HAP-1 (cell line): Measurements from ENCODE around the gene SUFU.
A peak's percentile ranks its signal among the peaks of the same experiment; 100 is the strongest.
"Not testable (repeated sequence)": the region's sequence is repeated elsewhere in the genome, so short reads cannot be mapped to it uniquely, and the experiment has no call there.

Experiments
- DNase-seq, 2 experiments: peaks; one replicate each; pipeline ENCODE4 v3.0.0-alpha.2; 2016 to 2020; ENCODE audit warnings: low spot score in 2 of 2
- H3K27me3 ChIP-seq: fragments of 250-450 bp; sonication (Bioruptor Pico); 2 replicates; pipeline ENCODE4 v1.5.1; 2020; ENCODE audit warnings: low read depth, mild to moderate bottlenecking, moderate library complexity
- H3K36me3 ChIP-seq: fragments of 250-450 bp; sonication (Bioruptor Pico); replicated peaks from 2 replicates; pipeline ENCODE4 v1.5.1; 2020; ENCODE audit warnings: mild to moderate bottlenecking
- H3K4me1 ChIP-seq: fragments of 250-450 bp; sonication (Bioruptor Pico); 2 replicates; pipeline ENCODE4 v1.5.1; 2020; ENCODE audit warnings: mild to moderate bottlenecking
- H3K4me3 ChIP-seq: fragments of 250-450 bp; sonication (Bioruptor Pico); 2 replicates; pipeline ENCODE4 v1.5.1; 2020; ENCODE audit warnings: mild to moderate bottlenecking, moderate library complexity
- H3K9me3 ChIP-seq: fragments of 250-450 bp; sonication (Bioruptor Pico); 2 replicates; pipeline ENCODE4 v1.5.1; 2020; ENCODE audit warnings: mild to moderate bottlenecking, moderate library complexity
- in situ Hi-C: fragments of 300-500 bp; cut with MboI; formaldehyde crosslinking; loops from 3 replicates; pipeline ENCODE4 v1.14.3; 2020; ENCODE audit warnings: low sequenced_read_pairs, inconsistent platforms, mixed read lengths

The SUFU gene

DNA sequence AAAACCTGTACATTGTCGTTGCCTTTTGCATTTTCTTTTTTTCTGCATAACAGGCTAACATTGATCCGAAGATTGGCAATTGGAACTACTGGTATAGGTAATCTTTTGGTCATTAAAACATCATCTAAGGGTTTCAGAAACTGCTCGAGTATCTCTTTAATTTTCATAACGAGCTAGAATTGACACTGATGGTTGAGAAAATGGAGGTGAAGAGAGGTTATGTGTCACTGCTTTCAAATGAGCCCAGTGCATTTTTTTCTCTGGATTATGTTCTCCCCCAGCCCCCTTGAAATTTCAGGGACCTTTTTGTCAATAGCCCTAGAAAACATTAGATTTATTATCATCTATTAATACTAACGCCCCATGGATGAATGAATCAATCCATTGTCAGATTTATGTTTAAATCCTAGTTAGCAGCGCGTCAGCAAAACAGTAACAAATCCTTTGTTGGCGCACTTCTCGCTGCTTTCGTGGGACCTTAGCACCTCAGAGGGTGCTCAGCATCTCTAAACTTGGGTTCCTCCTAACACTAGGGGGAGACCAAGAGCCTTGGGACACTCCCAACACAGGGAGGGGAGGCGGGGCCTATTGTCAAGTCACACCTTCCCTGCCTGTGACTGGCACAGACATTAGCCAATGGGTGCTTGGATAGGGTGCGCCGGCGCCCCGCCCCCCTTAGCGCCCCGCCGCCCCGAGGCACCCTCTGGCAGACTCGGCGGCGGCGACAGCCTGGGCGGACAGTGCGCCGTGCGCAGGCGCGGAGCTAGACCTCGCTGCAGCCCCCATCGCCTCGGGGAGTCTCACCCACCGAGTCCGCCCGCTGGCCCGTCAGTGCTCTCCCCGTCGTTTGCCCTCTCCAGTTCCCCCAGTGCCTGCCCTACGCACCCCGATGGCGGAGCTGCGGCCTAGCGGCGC, at the start of gene SUFU:
Gene SUFU (plus strand): TSS at position 709 of the 915 bp plus-strand sequence. CDS start 181 bp downstream, at position 890.
- peak within 1 kb of the TSS; percentile 86 for H3K4me3 ChIP-seq
- no peaks in the 10 kb centered on the region for H3K9me3 ChIP-seq
- in situ Hi-C loops, result no loop called here
- no peaks in the 10 kb centered on the region for H3K36me3 ChIP-seq
- H3K4me1 ChIP-seq, result peaks cover 4% of the 10 kb centered on the region; the same call in 1 of the 2 replicates
- no peaks in the 10 kb centered on the region for H3K27me3 ChIP-seq
- peak; percentile 99 for DNase-seq

DNA sequence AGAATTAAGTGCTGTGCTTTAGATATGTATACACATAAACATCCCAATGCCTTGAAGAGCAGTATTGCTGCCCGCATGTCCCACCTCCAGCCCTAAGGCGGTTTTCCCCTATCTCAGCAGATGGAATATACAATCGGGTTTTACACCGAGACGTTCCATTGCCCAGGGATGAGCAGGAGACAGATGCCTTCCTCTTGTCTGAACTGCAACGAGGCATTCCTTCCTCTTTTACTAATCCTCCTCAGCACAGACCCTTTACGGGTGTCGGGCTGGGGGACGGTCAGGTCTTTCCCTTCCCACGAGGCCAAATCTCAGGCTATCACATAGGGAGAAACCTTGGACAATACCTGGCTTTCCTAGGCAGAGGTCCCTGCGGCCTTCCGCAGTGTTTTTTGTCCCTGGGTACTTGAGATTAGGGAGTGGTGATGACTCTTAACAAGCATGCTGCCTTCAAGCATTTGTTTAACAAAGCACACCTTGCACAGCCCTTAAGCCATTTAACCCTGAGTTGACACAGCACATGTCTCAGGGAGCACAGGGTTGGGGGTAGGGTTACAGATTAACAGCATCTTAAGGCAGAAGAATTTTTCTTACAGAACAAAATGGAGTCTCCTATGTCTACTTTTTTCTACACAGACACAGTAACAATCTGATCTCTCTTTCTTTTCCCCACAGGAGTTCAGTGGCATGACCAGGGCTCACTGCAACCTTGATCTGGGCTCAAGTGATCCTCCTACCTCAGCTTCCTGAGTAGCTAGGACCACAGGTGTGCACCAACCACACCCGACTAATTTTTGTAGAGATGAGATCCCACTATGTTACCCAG, 48.9 kb upstream of the SUFU start:
- DNase-seq, in situ Hi-C loops, H3K9me3 ChIP-seq, H3K27me3 ChIP-seq, H3K4me3 ChIP-seq: not testable (repeated sequence)
- Histone ChIP-seq H3K36me3 (peaks cover 38% of the 10 kb centered on the region), H3K4me1 (peaks cover 15% of the 10 kb centered on the region)

DNA sequence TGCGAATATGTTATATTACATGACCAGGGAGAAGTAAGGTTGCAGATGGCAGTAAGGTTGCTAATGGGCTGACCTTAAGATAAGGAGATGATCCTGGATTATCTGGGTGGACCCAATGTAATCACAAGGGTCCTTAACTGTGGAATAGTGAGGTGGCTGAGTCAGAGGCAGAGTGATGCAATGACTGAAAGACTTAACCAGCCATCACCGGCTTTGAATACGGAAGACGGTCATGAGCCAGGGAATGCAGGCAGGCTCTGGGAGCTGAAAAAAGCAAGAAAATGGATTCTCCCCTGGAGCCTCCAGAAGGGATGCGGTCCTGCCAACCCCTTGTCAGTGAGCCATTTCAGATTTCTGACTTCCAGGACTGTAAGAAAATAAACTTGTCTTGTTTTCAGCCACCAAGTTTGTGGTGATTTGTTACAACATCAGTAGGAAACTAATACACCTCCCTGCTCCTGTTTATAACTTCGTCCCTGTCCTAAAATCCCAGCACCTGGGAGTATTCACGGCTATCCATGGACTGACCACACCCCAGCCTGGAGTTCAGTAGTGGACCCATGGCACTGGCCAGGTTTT, 47.8 kb upstream of the SUFU start:
- Histone ChIP-seq H3K4me1 (peaks cover 18% of the 10 kb centered on the region), H3K36me3 (peaks cover 36% of the 10 kb centered on the region), H3K9me3 (no peaks in the 10 kb centered on the region), H3K4me3 (no peak overlapping the region), H3K27me3 (no peaks in the 10 kb centered on the region)
- in situ Hi-C loops, result no loop called here
- DNase-seq, result no peak

DNA sequence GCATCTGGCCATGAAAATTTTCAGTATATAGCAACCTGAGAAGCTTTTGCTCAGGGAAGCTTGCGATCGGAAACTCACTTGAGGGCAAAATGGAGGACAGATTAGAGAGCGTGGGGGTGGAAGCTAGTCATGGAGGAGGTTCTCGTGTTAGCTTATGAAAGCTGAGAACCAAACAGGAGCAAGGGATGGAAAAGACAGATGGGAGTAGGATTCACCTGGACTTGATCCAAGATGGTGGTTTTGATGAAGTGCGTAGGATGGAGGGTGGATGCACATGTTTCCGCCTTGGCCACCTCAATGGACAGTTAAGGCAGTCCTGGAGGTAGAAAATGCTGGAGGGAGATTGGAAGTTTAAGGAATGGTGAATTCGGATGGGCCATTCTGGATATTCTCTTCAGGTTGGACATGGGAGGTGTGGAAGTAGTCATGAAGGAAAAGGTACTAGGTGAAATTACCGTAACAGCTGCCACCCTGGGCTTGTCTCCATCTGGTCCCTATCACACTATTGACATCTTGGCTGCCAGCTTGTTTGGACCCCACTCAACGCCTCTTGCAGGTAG, 46.1 kb upstream of the SUFU start:
- H3K4me1 ChIP-seq, result peaks cover 20% of the 10 kb centered on the region
- peaks cover 24% of the 10 kb centered on the region for H3K36me3 ChIP-seq
- H3K9me3 ChIP-seq, result no peaks in the 10 kb centered on the region
- no peak for DNase-seq
- in situ Hi-C loops, result no loop called here
- H3K4me3 ChIP-seq, result no peak overlapping the region
- no peaks in the 10 kb centered on the region for H3K27me3 ChIP-seq

DNA sequence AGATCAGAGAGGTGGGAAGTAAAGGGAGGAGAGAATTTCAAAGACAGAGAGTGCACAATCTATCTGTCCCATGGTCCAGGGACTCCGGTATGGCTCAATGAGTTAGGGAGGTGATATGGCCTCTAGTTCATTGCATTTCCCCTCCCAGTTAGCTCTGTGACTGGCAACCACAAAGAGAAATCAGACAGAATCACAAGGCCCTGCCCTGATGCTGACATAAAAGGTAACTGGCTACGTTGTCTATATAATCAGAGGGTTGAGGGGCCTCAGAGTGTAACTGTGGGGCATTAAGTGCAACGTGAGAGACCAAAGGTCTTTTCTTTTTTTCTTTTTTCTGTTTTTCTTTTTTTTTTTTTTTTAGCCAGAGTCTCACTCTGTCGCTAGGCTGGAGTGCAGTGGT, 45.1 kb upstream of the SUFU start:
- DNase-seq, result no peak
- H3K9me3 ChIP-seq, result no peaks in the 10 kb centered on the region
- H3K36me3 ChIP-seq, result peaks cover 19% of the 10 kb centered on the region
- no peak overlapping the region for H3K4me3 ChIP-seq
- in situ Hi-C loops, result no loop called here
- H3K4me1 ChIP-seq, result peaks cover 20% of the 10 kb centered on the region
- H3K27me3 ChIP-seq, result no peaks in the 10 kb centered on the region

DNA sequence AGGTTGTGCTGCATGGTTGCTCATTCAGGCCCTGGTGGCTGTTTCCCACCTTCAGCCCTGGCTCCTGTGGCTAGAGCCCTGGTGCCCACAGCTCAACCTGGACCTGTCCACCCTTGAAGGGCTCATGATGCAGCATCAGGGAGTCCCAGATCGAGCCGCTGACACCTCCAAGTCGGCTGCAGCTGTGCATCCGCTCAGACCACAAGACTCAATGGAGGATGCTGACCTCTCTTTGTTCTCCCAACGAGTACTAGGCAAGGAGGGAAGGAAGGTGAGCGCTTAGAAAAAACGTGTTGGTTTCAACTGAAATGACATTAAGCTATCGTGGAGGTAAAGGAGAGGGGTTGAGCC, 43.0 kb upstream of the SUFU start:
- in situ Hi-C loops, result no loop called here
- no peak for DNase-seq

DNA sequence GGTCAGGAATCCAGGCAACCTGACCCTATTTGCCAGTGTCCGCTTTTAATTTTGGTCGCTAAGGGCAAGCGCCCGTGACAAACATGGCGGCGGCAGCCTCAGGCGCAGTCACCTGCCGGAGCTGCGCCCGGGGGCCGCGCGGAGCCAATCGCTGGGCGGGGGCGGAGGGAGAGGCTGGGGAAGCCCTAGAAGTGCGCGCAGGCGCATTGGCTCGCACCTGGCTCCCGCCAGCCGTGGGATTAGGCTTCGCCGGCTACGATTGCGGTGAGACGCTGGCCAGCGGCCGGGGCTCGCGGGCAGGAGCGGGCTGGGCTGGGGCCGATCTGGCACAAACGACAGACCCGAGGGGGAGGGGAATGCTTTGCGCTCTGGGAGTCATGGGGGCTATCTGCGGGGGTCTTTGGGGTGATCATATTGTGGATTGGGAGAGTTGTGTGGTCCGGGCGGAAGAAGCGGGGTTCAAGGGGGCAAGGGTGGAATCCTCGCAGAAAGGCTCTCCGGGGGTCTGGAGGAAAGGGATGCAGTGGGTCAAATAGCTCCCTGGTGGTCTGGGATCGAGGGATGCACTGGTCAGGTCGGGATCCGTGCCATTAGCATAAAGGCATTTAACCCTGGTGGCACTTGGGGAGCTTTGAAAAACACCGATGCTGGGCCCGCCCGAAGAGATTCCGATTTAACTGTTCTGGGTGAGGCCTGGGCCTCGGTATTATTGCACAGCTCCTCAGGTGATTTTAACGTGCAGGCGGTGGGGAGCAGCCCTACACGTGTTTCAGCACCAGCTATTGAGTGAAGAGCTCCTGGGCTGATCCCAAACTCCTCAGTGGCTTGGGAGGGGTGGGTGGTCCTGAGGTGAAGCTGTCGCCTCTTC, 42.4 kb upstream of the SUFU start:
- peaks cover 2% of the 10 kb centered on the region for H3K36me3 ChIP-seq
- H3K4me1 ChIP-seq, result peaks cover 10% of the 10 kb centered on the region
- peak overlapping the region; percentile 36 for H3K4me3 ChIP-seq
- peak; percentile 90 to 97 for DNase-seq
- no peaks in the 10 kb centered on the region for H3K9me3 ChIP-seq
- H3K27me3 ChIP-seq, result no peaks in the 10 kb centered on the region
- in situ Hi-C loops, result no loop called here

More for the DNA sequence above, 43.0 kb upstream of the SUFU start:
- Histone ChIP-seq H3K27me3 (no peaks in the 10 kb centered on the region), H3K36me3 (peaks cover 8% of the 10 kb centered on the region), H3K4me3 (peak overlapping the region; percentile 36), H3K4me1 (peaks cover 10% of the 10 kb centered on the region), H3K9me3 (no peaks in the 10 kb centered on the region)

DNA sequence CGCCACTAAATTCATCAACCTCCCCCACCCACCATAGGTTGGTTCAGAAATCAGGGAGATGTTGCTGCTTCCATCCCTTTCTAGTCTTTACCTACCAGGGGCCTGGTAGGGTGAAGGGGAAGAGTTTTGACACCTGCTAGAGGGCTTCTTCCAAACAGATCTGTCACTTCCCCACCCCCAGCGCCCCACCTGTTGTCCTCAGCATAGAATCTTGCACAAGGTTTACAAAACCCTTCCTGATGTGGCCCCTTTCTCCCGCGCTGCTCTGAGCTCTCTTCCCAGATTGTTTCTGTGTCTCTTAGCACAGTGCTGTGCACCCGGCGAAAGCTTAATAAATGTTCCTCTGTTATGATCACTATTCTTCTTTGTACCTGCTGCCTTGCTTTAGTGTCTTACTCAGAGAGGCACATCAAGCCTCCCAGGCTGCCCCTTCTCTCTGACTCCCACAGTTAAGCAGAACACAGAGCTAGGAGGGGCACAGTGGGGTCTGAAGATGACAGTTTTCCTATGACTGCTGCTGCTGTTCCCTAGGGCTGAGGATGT, 41.2 kb upstream of the SUFU start:
- Histone ChIP-seq H3K27me3 (no peaks in the 10 kb centered on the region), H3K4me1 (peaks cover 10% of the 10 kb centered on the region), H3K4me3 (no peak overlapping the region), H3K36me3 (no peaks in the 10 kb centered on the region), H3K9me3 (no peaks in the 10 kb centered on the region)
- DNase-seq, result no peak
- in situ Hi-C loops, result no loop called here

DNA sequence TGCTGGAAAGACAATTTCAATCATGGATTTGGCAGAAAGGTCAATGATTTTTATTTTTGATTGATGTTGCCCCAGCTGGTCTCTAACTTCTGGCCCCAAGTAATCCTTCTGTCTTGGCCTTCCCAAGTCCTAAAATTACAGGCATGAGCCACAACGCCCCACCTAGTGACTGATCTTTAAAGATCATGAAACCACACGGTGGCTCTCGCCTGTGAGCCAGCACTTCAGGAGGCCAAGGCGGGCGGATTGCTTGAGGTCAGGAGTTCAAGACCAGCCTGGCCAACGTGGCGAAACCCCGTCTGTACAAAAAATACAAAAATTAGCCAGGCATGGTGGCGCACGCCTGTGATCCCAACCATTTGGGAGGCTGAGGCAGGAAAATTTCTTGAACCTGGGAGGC, 39.8 kb upstream of the SUFU start:
- no peaks in the 10 kb centered on the region for H3K36me3 ChIP-seq
- H3K27me3 ChIP-seq, result no peaks in the 10 kb centered on the region
- DNase-seq, result no peak
- no peaks in the 10 kb centered on the region for H3K9me3 ChIP-seq
- H3K4me1 ChIP-seq, result peaks cover 10% of the 10 kb centered on the region
- H3K4me3 ChIP-seq, result no peak overlapping the region
- in situ Hi-C loops, result no loop called here

DNA sequence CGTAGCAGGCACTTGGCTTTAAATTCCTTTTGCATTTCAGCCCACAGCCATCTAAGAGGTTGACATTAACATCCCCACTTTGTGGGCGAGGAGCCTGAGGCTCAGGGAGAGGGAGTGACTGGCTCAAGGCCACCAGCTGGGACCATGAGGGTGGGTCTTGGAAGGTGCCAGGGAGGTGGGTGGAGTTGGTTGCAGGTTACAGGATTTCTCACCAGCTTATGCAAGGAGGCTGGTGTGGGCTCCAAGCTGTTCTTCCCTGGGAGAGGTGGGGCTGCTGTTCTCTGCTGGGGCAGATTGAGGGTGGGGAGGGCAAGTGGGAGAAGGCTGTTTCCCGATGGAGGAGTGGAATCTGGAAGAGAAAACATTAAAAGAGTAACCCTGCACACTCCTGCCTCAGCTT, 38.3 kb upstream of the SUFU start:
- H3K36me3 ChIP-seq, result no peaks in the 10 kb centered on the region
- in situ Hi-C loops, result no loop called here
- H3K4me3 ChIP-seq, result no peak overlapping the region
- H3K4me1 ChIP-seq, result peaks cover 10% of the 10 kb centered on the region
- H3K27me3 ChIP-seq, result no peaks in the 10 kb centered on the region
- no peak for DNase-seq
- no peaks in the 10 kb centered on the region for H3K9me3 ChIP-seq

DNA sequence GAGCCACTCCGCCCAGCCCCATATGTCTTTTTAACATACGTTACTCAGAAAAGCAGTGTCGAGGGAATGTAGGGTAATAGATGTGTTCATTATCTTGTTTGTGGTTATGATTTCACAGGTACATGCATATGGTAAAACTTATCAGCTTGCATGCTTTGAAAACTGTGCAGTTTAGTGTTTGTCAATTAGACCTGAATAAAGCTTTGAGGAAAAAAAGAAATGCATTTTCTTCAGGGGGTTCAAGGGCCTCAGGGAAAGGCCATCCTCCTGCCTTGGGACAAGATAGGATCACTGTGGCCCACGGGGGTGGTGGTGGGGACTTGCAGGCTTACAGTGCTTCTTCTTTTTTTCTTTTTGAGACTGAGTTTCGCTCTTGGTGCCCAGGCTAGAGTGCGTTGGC, 36.5 kb upstream of the SUFU start:
- H3K4me1 ChIP-seq, result no peaks in the 10 kb centered on the region
- DNase-seq, result no peak
- H3K36me3 ChIP-seq, result no peaks in the 10 kb centered on the region
- H3K9me3 ChIP-seq, result no peaks in the 10 kb centered on the region
- no peak overlapping the region for H3K4me3 ChIP-seq
- no peaks in the 10 kb centered on the region for H3K27me3 ChIP-seq
- in situ Hi-C loops, result no loop called here

DNA sequence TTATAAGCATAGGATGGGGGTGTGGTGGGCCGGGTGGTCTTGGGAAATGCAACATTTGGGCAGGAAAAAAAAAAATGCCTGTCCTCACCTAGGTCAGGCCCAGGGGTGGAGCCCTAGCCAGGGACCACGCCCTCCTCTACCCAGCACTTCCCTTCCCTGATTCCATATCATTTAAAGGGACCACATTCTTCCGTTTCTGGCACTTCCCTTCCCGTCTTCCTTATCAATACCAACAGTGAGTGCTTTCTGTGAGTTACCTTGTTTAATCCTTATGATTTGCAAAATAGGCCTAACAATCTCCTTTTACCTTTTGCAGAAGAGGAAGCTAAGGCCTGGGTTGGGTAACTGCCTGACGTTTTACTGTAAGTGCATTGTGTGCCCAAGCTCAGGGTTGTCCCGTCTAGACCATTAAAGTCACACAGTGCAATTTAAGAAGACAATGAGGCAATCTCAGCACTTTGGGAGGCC, 35.8 kb upstream of the SUFU start:
- H3K4me3 ChIP-seq, result no peak overlapping the region
- DNase-seq, result no peak
- H3K36me3 ChIP-seq, result no peaks in the 10 kb centered on the region
- no peaks in the 10 kb centered on the region for H3K4me1 ChIP-seq
- H3K27me3 ChIP-seq, result no peaks in the 10 kb centered on the region
- no peaks in the 10 kb centered on the region for H3K9me3 ChIP-seq
- in situ Hi-C loops, result no loop called here

DNA sequence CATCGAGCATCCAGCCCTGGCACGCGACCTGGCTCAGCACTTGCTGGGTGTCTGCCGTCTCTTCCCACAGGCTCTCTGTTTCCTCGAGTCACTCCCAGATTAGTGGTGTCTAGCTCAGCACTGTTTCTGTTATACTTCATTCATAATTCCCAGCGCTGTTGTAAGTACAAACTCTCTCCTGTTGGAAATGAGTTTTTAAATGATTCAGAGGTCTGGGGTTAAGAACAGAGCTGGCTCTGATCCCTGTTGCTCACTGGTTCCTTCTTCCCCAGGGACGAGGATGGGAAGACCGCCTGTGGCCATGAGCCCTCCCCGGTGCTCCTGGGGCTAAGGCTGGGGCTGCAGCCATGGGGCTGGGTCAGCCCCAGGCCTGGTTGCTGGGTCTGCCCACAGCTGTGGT, 35.1 kb upstream of the SUFU start:
- Histone ChIP-seq H3K4me3 (no peak overlapping the region), H3K27me3 (no peaks in the 10 kb centered on the region), H3K9me3 (no peaks in the 10 kb centered on the region), H3K4me1 (no peaks in the 10 kb centered on the region), H3K36me3 (no peaks in the 10 kb centered on the region)
- in situ Hi-C loops, result no loop called here
- no peak for DNase-seq
